Hematopoietic multipotent progenitor cell treated with erythropoietin and hydrocortisone succinate and interleukin-3 and kit ligand, for 4 days (in vitro differentiated cells): Measurements from ENCODE around the gene MMGT1.

ENCODE experiments used
- DNase-seq: peaks from one replicate; pipeline ENCODE4 v3.0.0-alpha.2; 2015

The MMGT1 gene

DNA sequence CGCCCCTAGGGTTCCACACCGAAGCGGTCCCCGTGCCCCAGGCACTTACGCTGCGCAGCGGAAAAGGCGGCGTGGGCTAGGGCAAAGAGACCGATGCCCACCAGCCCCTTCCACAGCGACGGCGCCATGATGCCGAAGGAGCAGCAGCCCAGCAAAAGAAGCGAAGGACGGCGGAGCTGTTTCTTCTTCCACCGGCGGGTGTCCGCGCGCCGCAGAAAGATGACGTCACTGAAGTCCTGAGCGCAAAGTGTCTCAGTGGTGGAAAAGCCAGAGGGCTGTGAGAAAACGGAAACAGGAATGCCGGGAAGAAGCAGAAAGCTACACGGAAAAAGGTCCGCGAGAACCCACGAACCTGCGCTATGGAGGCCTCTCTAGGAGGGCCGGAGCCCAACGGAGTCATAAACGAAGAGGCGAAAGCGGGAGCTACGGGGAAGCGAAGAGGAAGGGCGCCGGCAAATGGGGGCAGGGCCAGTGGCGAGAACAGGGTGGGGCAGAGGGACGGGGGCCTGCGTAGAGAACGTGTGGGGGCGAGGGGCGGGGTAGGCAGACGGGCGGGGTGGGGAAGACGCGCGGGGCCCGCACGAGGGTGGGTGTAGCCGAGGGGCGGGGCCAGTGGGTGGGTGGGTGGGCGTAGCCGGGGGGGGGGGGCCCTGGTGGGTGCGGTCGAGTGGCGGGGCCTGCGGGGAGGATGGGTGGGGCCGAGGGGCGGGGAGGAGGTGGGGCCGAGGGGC is at the start of gene MMGT1:
Gene MMGT1 (minus strand): TSS at position 441 of the 731 bp plus-strand sequence. CDS start 313 bp downstream, at position 128.
- DNase-seq, result peak; percentile 93

- no peak for DNase-seq
Measured at GRCh38 chrX:136021903-136022302, 48.1 kb upstream of the MMGT1 start.

GRCh38 chrX:136021160-136021559 is 47.4 kb upstream of the MMGT1 start:
- no peak for DNase-seq

DNA sequence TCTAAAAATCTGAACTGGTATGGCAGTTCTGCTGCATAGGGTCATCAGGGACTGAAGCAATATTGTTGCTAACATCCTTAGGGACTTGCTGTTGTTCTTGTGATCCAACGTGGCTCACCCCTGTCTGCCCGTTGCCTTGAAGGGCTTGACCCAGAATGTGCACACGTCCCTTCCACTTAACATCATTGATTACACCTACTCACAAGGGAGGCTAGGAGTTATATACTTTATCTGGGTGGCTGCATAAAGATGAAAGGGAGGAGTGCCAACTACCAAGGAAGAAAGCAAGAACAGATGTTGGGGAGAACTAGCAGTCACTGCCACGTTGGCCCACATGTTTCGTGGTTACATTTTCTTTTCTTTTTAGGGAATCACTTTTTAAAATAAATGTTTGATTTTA is 45.4 kb upstream of the MMGT1 start:
- DNase-seq, result peak; percentile 42

DNA sequence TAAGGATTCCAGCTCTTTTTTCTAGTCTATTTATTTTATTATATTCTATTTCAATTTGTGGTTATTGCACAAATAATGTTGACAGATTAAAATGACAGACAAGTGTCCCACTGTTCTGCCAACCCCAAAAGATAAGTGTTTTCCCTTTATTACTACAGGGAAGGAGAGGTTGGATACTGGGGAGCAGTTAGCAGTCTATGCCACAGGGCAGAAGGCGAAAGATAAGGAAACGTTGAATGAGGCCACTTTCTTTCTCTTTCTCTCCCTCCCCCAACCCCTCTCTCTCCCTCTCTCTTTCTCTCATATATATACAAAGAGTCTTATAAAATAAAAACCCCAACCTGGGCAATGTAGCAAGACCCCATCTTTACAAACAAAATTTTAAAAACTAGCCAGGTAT is 43.1 kb upstream of the MMGT1 start:
- DNase-seq, result peak; percentile 59

DNA sequence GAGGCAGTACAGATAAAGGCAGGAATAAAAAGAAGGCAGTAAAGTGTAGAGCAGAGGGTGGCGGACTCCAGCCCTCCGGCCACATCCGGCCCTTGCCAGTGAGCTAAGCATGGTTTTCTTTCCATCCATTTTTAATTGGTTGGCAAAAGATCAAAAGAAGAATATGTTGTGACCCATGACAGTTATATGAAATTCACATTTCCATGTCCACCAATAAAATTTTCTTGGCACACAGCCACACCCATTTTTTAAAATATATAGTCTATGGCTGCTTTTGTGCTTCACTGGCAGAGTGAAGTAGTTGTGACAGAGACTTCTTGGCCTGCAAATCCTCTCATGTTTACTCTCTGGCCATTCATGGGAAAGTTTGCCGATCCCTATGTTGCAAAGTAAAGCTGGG is 41.2 kb upstream of the MMGT1 start:
- no peak for DNase-seq

- no peak for DNase-seq
Measured at GRCh38 chrX:135988245-135988644, 14.5 kb upstream of the MMGT1 start.

DNA sequence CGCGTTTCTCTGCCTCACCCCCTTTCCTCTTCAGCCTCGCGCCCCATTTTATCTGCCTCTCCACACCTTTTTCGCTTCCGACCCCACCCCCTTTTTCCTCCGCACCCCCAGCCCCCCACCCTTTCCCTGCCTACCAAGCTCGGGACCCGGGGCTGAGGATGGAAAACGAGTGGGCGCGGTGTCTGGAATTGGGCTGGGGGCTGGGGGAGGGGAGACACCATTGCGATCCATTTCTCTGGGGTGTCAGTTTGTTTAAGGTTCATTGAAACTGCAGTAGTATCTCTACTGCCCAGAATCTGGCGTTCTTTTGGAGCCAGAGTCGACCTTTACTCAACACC is 12.2 kb upstream of the MMGT1 start:
- DNase-seq, result no peak

DNA sequence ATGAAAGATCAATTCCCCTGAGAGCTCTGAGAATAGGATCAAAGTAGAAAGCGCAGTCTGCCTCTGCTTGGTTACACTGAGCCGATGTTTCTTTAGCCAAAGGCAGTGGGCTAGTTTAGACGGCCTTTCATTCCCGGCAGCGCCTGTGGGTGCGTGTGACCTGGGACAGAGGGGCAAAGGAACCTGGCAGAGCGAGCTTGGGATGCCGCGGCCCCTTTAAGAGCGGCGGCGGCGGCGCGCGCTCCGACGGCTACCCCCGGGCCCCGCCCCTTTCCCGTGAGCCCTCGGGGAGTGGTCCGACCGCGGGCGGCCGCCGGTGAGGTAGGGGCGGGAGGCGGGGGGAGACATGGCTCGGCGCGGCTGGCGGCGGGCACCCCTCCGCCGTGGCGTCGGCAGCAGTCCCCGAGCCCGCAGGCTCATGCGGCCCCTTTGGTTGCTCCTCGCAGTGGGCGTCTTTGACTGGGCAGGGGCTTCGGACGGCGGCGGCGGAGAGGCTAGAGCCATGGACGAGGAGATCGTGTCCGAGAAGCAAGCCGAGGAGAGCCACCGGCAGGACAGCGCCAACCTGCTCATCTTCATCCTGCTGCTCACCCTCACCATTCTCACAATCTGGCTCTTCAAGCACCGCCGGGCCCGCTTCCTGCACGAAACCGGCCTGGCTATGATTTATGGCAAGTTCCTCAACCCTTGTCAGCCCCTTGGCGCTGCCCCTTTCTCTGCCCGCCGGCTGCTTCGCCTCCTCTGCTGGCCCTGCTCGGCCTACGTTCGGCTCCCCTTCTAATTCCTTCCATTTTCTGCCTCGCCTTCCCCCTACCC is 11.6 kb upstream of the MMGT1 start, which contains the start of gene SLC9A6:
Gene SLC9A6 (plus strand): TSS at position 279 of the 816 bp plus-strand sequence. CDS start 224 bp downstream, at position 503.
- DNase-seq, result peak; percentile 83

DNA sequence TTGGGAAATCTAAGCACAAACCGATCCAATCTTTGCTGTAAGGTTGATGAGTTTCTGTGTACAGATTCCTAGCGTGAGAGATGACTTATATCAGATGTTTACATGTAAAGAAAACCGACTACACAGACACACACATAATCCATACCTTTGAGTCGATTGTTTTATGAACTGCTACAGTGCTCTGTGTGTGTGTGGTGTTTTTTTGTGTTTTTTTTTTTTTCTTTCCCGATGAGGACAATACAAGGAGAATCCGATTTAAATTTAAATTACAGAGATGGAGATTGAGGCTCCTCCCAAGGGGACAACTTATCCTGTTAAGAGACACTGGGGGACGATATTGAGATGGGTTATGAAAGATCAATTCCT is 11.0 kb upstream of the MMGT1 start:
- peak; percentile 5 for DNase-seq

- no peak for DNase-seq
Measured at GRCh38 chrX:135984256-135984655, 10.5 kb upstream of the MMGT1 start.

- DNase-seq, result no peak
Measured at GRCh38 chrX:135982860-135983259, 9.1 kb upstream of the MMGT1 start.

- DNase-seq, result peak; percentile 39
Measured at GRCh38 chrX:135981668-135982067, 7.9 kb upstream of the MMGT1 start.

DNA sequence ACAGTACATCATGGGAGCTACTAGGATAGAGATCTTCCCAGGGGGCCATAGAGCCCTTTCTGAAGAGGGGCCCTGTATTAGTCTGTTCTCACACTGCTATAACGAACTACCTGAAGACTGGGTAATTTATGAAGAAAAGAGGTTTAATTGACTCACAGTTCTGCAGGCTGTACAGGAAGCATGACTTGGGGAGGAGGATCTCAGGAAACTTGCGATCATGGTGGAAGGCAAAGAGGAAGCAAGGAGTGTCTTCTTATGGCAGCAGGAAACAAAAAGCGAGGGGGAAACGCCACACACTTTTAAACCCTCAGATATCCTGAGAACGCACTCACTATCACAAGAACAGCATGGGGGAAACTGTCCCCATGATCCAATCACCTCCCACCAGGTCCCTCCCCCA is 7.2 kb upstream of the MMGT1 start:
- no peak for DNase-seq

GRCh38 chrX:135977611-135978010 is 3.8 kb upstream of the MMGT1 start:
- no peak for DNase-seq

- no peak for DNase-seq
Measured at GRCh38 chrX:135975421-135975820, 1.6 kb upstream of the MMGT1 start.

GRCh38 chrX:135974279-135974856 is 580 bp upstream of the MMGT1 start:
- peak; percentile 82 for DNase-seq

GRCh38 chrX:135973025-135973547 is 702 bp downstream of the MMGT1 start:
- DNase-seq, result peak; percentile 29

GRCh38 chrX:135951291-135951690 is 22.5 kb downstream of the MMGT1 start:
- no peak for DNase-seq

GRCh38 chrX:135944486-135944885 is 29.3 kb downstream of the MMGT1 start:
- peak; percentile 24 for DNase-seq

- peak; percentile 67 for DNase-seq
Measured at GRCh38 chrX:135931644-135932487, 41.9 kb downstream of the MMGT1 start.

- no peak for DNase-seq
Measured at GRCh38 chrX:135927897-135928296, 45.9 kb downstream of the MMGT1 start.

- DNase-seq, result no peak
Measured at GRCh38 chrX:135923353-135923752, 50.4 kb downstream of the MMGT1 start.
